Esophagus squamous epithelium (tissue), 5 donors: ENCODE data around the gene LARP1. TPM values are rescaled to one million over a fixed set of nuclear protein-coding genes. Genes with fewer than 3 reads are reported as not detected.

Experiments used
- DNase-seq: peaks from one replicate; lab custom pipeline; 2025; lab: John Stamatoyannopoulos, UW
- H3K27ac ChIP-seq, 4 donors: fragments of 200-600 bp; sonication (generic); one replicate each; pipeline ENCODE4 v1.5.1; 2016 to 2019; ENCODE audit warnings: mild to moderate bottlenecking in 1 of 4
- H3K27me3 ChIP-seq, 4 donors: fragments of 200-600 bp; sonication (generic); 1 replicate in 3 of 4; 2 replicates in 1 of 4; pipeline versions ENCODE4 v1.5.1 to v1.6.0; 2017 to 2021; ENCODE audit warnings: antibody characterized with exemption in 1 of 4
- H3K36me3 ChIP-seq, 3 donors: fragments of 200-600 bp; sonication (generic); one replicate each; pipeline ENCODE4 v1.5.1; 2016 to 2019
- H3K4me1 ChIP-seq, 3 donors: fragments of 200-600 bp; sonication (generic); one replicate each; pipeline ENCODE4 v1.5.1; 2017 to 2019
- H3K4me3 ChIP-seq, 4 donors: fragments of 200-600 bp; sonication (generic); 1 replicate in 3 of 4; 2 replicates in 1 of 4; pipeline ENCODE4 v1.5.1; 2016 to 2019; ENCODE audit warnings: mild to moderate bottlenecking in 2 of 4, moderate library complexity in 1 of 4
- H3K9me3 ChIP-seq, 3 donors: fragments of 200-600 bp; sonication (generic); one replicate each; pipeline ENCODE4 v1.5.1; 2016 to 2019
- POLR2A ChIP-seq, 4 donors: fragments of 450-650 bp; IDR thresholded peaks; one replicate each; pipeline ENCODE4 v1.6.1; 2017; ENCODE audit warnings: antibody characterized with exemption in 4 of 4, mild to moderate bottlenecking in 4 of 4, moderate library complexity in 3 of 4
- WGBS, 2 donors: methylation state at CpG; one replicate each; pipeline ENCODE4 v1.1.5; 2018; 5-methylcytosine and 5-hydroxymethylcytosine counted together
- intact Hi-C: fragments of 100-400 bp; cut with DNase I; formaldehyde crosslinking; loops from one replicate; pipeline ENCODE4 v1.15.0; 2022
- total RNA-seq, 4 donors: library from RNA; depleted of rRNA; stranded (reverse); fragments of >200 nt; gene quantifications; one replicate each; pipeline ENCODE4 v1.1.0, GENCODE V29; 2016
- TF ChIP-seq, protein P1 (sequence below), 6 experiments: fragments of 450-650 bp in 4 of 6; fragments of 200-600 bp in 2 of 6; sonication (generic) in 2 of 6; IDR thresholded peaks; one replicate each; pipeline ENCODE4 v1.5.1; 2016 to 2019; ENCODE audit warnings: antibody characterized with exemption in 6 of 6, mild to moderate bottlenecking in 4 of 6, moderate library complexity in 4 of 6
- donor health status: DM: yes; HTN: yes; CAD: no.

LARP1 gene
- total RNA-seq, 4 donors from 2014 or later = 81.7 to 105 (median 95.2) TPM

DNA sequence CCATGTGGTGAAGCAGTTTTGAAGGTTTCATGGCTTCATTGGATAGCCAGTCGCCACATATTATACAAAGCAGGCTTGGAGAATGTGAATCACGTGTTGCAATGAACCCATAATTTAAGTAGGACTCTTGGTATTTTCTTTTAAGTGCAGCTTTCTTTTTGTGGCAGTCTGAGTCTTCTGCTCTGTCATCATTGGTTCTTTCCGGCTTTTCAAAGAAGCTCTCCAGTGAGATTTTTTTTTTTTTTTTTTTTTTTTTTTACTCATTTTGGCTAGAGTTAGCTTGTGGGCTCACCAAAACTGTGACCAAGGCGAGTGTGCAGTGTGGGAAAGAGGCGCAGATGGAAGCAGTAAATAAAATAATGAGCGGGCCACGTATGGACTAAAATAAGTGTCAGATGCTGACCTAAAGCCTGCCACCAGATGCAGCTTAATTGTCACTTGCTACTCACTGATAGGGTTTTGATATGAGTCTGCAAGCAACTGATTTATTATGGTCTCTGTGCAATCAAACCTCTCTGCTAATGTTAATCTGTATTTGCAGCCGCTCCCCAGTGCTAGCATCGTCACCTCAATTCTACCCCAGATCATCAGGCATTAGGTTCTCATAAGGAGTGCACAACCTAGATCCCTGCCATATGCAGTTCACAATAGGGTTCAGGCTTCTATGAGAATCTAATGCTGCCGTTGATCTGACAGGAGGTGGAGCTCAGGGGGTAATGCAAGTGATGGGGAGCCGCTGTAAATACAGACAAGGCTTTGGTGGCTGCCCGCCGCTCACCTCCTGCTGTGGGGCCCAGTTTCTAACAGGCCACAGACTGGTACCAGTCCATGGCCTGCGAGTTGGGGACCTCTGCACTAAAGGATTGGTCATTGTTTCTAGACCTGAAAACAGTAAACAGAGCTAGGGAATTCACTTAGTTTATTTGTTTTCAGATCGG is 45.5 kb upstream of the LARP1 start:
- Histone ChIP-seq H3K9me3 (no peaks in the 10 kb centered on the region), H3K36me3 (no peaks in the 10 kb centered on the region), H3K27me3 (no peaks in the 10 kb centered on the region), H3K4me3 (no peak overlapping the region), H3K4me1 (peaks cover 3 to 40% (median 18%) of the 10 kb centered on the region in 3 donors), H3K27ac (peak overlapping the region in 1 of 4 donors; percentile 56)
- no peak for DNase-seq
- 84% methylated on average over 14 to 15 of the region's 15 CpGs for WGBS, 2 donors
- intact Hi-C loops = no loop called here
- TF ChIP-seq, protein P1, sequence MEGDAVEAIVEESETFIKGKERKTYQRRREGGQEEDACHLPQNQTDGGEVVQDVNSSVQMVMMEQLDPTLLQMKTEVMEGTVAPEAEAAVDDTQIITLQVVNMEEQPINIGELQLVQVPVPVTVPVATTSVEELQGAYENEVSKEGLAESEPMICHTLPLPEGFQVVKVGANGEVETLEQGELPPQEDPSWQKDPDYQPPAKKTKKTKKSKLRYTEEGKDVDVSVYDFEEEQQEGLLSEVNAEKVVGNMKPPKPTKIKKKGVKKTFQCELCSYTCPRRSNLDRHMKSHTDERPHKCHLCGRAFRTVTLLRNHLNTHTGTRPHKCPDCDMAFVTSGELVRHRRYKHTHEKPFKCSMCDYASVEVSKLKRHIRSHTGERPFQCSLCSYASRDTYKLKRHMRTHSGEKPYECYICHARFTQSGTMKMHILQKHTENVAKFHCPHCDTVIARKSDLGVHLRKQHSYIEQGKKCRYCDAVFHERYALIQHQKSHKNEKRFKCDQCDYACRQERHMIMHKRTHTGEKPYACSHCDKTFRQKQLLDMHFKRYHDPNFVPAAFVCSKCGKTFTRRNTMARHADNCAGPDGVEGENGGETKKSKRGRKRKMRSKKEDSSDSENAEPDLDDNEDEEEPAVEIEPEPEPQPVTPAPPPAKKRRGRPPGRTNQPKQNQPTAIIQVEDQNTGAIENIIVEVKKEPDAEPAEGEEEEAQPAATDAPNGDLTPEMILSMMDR (IDR thresholded peaks at IDR 0.05) = no peak
- TF ChIP-seq POLR2A (IDR thresholded peaks at IDR 0.05) = no peak

DNA sequence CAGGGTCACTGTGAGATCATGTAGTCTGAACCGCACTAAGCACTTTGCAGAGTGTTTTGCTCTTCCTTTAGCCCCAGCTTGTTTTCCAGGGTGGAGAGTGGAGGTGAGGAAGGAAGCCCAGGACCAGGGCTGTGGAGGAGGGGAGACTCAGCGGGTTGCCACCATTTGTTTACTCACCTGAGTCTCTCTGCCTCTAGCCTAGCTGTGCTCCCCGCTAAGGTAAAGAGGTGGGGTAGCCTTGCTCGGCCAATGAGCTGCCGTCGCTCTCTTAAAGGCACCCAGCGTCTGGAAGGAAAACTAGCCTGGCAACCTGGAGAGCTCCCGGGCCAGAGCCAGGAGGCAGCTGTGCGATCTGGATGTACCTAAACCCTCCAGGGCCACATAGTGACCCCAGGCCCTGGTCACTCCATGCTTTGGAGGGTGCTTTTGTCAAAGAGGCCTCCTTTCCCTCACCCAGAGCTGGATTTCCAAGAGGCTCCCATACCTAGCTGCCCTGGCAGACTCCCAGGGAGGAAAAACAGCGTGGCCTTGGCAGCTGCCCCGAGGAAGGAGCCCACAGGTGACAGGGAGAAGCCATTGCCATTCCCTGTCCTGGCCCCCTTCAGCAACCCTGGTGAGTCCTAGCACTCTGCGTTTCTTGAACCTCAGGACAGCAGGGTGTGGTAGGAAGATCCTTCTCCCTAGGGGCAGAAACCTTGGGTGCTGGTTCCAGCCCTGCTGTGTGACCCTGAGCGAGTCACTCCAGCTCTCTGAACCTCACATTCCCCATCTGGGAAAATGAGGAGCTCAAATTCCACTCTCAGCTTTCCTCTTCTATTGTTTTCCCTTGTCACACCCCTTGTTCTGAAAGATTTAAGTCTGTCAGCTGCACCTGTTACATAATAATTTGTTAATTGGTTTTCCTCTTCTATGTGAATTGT is 42.4 kb upstream of the LARP1 start:
- Histone ChIP-seq H3K4me1 (peaks cover 3 to 50% (median 21%) of the 10 kb centered on the region in 3 donors), H3K9me3 (no peaks in the 10 kb centered on the region), H3K4me3 (peak overlapping the region; percentile 18 to 57 (median 29)), H3K27me3 (no peaks in the 10 kb centered on the region), H3K27ac (peak overlapping the region; percentile 61 to 80 (median 74)), H3K36me3 (no peaks in the 10 kb centered on the region)
- WGBS, 2 donors = 36 to 47% methylated on average over 4 of the region's 13 CpGs
- TF ChIP-seq POLR2A (IDR thresholded peaks at IDR 0.05) = peak in 1 of 4 donors; percentile 24
- TF ChIP-seq, protein P1 (IDR thresholded peaks at IDR 0.05) = no peak
- intact Hi-C loops = no loop called here
- DNase-seq = no peak

DNA sequence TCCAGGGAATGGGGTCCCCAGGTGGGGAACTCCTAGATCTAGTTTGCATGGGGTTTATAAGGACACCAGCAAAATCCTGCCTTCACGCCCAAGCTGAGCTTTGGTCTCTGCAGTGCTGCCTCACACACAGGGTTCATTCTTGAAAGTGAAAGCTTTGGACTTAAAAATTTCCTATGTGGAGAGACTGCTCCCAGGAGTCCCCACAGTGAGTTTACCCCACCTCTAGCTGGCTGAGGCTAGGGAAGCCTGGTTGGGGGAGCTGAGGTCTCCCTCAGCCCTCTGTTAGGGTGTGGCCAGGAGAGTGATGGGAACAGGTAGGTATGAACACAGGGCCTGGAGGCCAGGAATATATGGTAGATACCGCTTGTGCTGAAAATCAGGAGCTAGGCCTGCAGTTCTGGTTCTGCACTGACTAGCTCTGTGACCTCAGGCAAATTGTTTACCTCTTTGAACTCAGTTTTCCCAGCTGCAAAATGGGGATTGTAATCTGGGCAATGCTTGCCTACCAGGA is 41.5 kb upstream of the LARP1 start:
- H3K4me3 ChIP-seq = peak overlapping the region in 1 of 4 donors; percentile 57
- no peaks in the 10 kb centered on the region for H3K9me3 ChIP-seq
- DNase-seq = no peak
- TF ChIP-seq, protein P1 (IDR thresholded peaks at IDR 0.05) = no peak
- TF ChIP-seq POLR2A (IDR thresholded peaks at IDR 0.05) = no peak
- intact Hi-C loops = no loop called here
- 30 to 57% methylated on average over 2 of the region's 2 CpGs for WGBS, 2 donors
- peak overlapping the region; percentile 61 to 80 (median 79) for H3K27ac ChIP-seq
- H3K36me3 ChIP-seq = no peaks in the 10 kb centered on the region
- peaks cover 3 to 43% (median 21%) of the 10 kb centered on the region in 3 donors for H3K4me1 ChIP-seq
- no peaks in the 10 kb centered on the region for H3K27me3 ChIP-seq

DNA sequence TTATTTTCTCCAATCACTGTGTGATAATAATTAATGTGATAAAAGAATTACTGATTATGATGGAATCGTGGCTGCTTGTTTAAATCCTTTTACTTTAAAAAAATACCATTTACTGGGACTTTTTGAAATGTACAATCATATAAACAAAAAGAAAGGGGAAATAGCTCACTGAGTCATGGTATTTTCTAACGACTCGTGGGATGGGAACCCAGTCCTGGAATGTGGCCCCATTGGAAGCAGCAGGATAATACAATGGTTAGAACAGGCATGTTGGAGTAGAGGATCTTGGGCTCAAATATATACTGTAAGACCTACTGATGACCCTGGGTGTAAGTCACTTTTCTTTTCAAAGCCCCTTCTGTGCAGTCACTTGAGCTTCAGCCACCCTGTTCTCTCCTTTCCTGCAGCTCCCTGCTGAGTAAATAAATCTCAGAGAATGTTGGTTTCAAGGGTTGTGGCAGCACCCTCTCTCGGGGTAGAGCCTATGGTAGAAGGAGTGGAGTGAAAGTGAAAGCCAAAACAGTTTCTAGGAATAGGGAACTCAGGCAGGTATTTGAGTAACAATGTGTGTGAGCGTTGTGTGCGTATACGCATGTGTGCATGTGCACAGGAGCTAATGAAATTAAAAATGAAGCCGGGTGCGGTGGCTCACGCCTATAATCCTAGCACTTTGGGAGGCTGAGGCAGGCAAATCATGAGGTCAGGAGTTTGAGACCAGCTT is 40.8 kb upstream of the LARP1 start:
- peak overlapping the region; percentile 57 to 80 (median 79) for H3K27ac ChIP-seq

More for the DNA sequence above, 40.8 kb upstream of the LARP1 start:
- peak overlapping the region in 1 of 4 donors; percentile 57 for H3K4me3 ChIP-seq
- intact Hi-C loops = no loop called here
- 19 to 44% methylated on average over 10 of the region's 10 CpGs for WGBS, 2 donors
- TF ChIP-seq POLR2A (IDR thresholded peaks at IDR 0.05) = no peak
- TF ChIP-seq, protein P1 (IDR thresholded peaks at IDR 0.05) = no peak
- H3K9me3 ChIP-seq = no peaks in the 10 kb centered on the region
- H3K4me1 ChIP-seq = peaks cover 3 to 36% (median 21%) of the 10 kb centered on the region in 3 donors
- no peaks in the 10 kb centered on the region for H3K27me3 ChIP-seq
- no peak for DNase-seq
- H3K36me3 ChIP-seq = no peaks in the 10 kb centered on the region
